Measurements from ENCODE around the gene SHFL. TPM values are rescaled to one million over a fixed set of nuclear protein-coding genes. Genes with fewer than 3 reads are reported as not detected.
A peak's percentile ranks its signal among the peaks of the same experiment; 100 is the strongest.

Gene SHFL
- total RNA-seq, 5 donors from 2014 or later (not counting 1 experiment from before 2014, with no cell fraction given): 75.5 to 116 (median 109) TPM

GRCh38 chr19:10091895-10092641 is 6.0 kb downstream of the SHFL start:
- ChIA-PET CTCF (no interaction called here), POLR2A (no interaction called here)
- Histone ChIP-seq H3K27ac (ENCODE audit: low read length) (no peak overlapping the region), H3K4me1 (ENCODE audit: control insufficient read depth in 1 of 2, extremely low read depth in 1 of 2, insufficient read depth in 2 of 2, low read length in 2 of 2) (peaks cover 4 to 25% of the 10 kb centered on the region in 2 experiments), H3K9me3 (no peaks in the 10 kb centered on the region), H3K4me3 (ENCODE audit: control insufficient read depth in 1 of 2, extremely low read depth in 1 of 2, low read length in 1 of 2) (no peak overlapping the region), H3K27me3 (replicated peaks in 1 of 2; ENCODE audit: control insufficient read depth in 2 of 2, extremely low read depth in 1 of 2, insufficient read depth in 2 of 2, low read length in 1 of 2) (no peaks in the 10 kb centered on the region), H3K36me3 (ENCODE audit: control insufficient read depth in 2 of 2, extremely low read depth in 1 of 2, insufficient read depth in 1 of 2, low read length in 1 of 2) (peaks cover 10 to 37% of the 10 kb centered on the region in 2 donors)
- Mint-ChIP-seq H3K9me3 (no peaks in the 10 kb centered on the region), H3K27me3 (no peaks in the 10 kb centered on the region), H3K36me3 (peaks cover 33% of the 10 kb centered on the region), H3K27ac (peak overlapping the region; percentile 16 to 53), H3K4me1 (peaks cover 15 to 23% (median 18%) of the 10 kb centered on the region in 3 donors), H3K4me3 (no peak overlapping the region)
- ATAC-seq (replicated peaks in 1 of 4) (no peak), DNase-seq (no peak)
- 93% methylated on average over 12 of the region's 13 CpGs for WGBS (ENCODE audit: insufficient coverage)

GRCh38 chr19:10092648-10093294 is 6.7 kb downstream of the SHFL start:
- POLR2A ChIA-PET: no interaction called here
- Mint-ChIP-seq H3K4me1 (peaks cover 12 to 20% (median 16%) of the 10 kb centered on the region in 3 donors), H3K27ac (peak overlapping the region in 1 of 2 donors; percentile 52), H3K9me3 (no peaks in the 10 kb centered on the region), H3K27me3 (no peaks in the 10 kb centered on the region), H3K4me3 (no peak overlapping the region), H3K36me3 (peaks cover 26% of the 10 kb centered on the region)
- CTCF ChIA-PET: no interaction called here
- Histone ChIP-seq H3K27me3 (replicated peaks in 1 of 2; ENCODE audit: control insufficient read depth in 2 of 2, extremely low read depth in 1 of 2, insufficient read depth in 2 of 2, low read length in 1 of 2) (no peaks in the 10 kb centered on the region), H3K9me3 (no peaks in the 10 kb centered on the region), H3K4me3 (ENCODE audit: control insufficient read depth in 1 of 2, extremely low read depth in 1 of 2, low read length in 1 of 2) (no peak overlapping the region), H3K4me1 (ENCODE audit: control insufficient read depth in 1 of 2, extremely low read depth in 1 of 2, insufficient read depth in 2 of 2, low read length in 2 of 2) (peaks cover 4 to 24% of the 10 kb centered on the region in 2 experiments), H3K36me3 (ENCODE audit: control insufficient read depth in 2 of 2, extremely low read depth in 1 of 2, insufficient read depth in 1 of 2, low read length in 1 of 2) (peaks cover 10 to 37% of the 10 kb centered on the region in 2 donors), H3K27ac (ENCODE audit: low read length) (no peak overlapping the region)
- WGBS (ENCODE audit: insufficient coverage): 90% methylated on average over 1 of the region's 9 CpGs
- no peak for ATAC-seq (replicated peaks in 1 of 4)
- DNase-seq: no peak

- no peaks in the 10 kb centered on the region for H3K9me3 ChIP-seq
- H3K9me3 Mint-ChIP-seq: no peaks in the 10 kb centered on the region
- ChIA-PET POLR2A (no interaction called here), CTCF (no interaction called here)
- DNase-seq: no peak
- H3K4me1 ChIP-seq (ENCODE audit: control insufficient read depth in 1 of 2, extremely low read depth in 1 of 2, insufficient read depth in 2 of 2, low read length in 2 of 2): peaks cover 4 to 31% of the 10 kb centered on the region in 2 experiments
- 94% methylated on average over 19 of the region's 22 CpGs for WGBS (ENCODE audit: insufficient coverage)
- H3K27me3 Mint-ChIP-seq: no peaks in the 10 kb centered on the region
- no peak for ATAC-seq (replicated peaks in 1 of 4)
- H3K27ac Mint-ChIP-seq: peak overlapping the region in 1 of 2 donors; percentile 52
- H3K4me3 ChIP-seq (ENCODE audit: control insufficient read depth in 1 of 2, extremely low read depth in 1 of 2, low read length in 1 of 2): no peak overlapping the region
- H3K27ac ChIP-seq (ENCODE audit: low read length): no peak overlapping the region
- no peak overlapping the region for H3K4me3 Mint-ChIP-seq
- H3K36me3 Mint-ChIP-seq: peaks cover 26% of the 10 kb centered on the region
- H3K27me3 ChIP-seq (replicated peaks in 1 of 2; ENCODE audit: control insufficient read depth in 2 of 2, extremely low read depth in 1 of 2, insufficient read depth in 2 of 2, low read length in 1 of 2): no peaks in the 10 kb centered on the region
- peaks cover 10 to 37% of the 10 kb centered on the region in 2 donors for H3K36me3 ChIP-seq (ENCODE audit: control insufficient read depth in 2 of 2, extremely low read depth in 1 of 2, insufficient read depth in 1 of 2, low read length in 1 of 2)
- peaks cover 14 to 25% (median 16%) of the 10 kb centered on the region in 3 donors for H3K4me1 Mint-ChIP-seq
Observed at GRCh38 chr19:10093295-10094186, 7.4 kb downstream of the SHFL start.

GRCh38 chr19:10095622-10095947 is 9.5 kb downstream of the SHFL start:
- H3K4me3 Mint-ChIP-seq: peak overlapping the region in 2 of 3 donors; percentile 26 to 30
- ChIA-PET POLR2A (no interaction called here), CTCF (interaction anchor here in 1 of 2 donors (0.6 to 1.6 kb wide), 9 partner anchors 9 to 104 kb away, joined by 3 to 16 read pairs (median 6); partner anchors contain the start of genes P2RY11 and PPAN)
- no peaks in the 10 kb centered on the region for H3K9me3 Mint-ChIP-seq
- WGBS (ENCODE audit: insufficient coverage): 68% methylated on average over 4 of the region's 7 CpGs
- H3K36me3 Mint-ChIP-seq: peaks cover 18% of the 10 kb centered on the region
- peak overlapping the region; percentile 30 for H3K27ac ChIP-seq (ENCODE audit: low read length)
- DNase-seq (no peak), ATAC-seq (replicated peaks in 1 of 4) (no peak)
- H3K36me3 ChIP-seq (ENCODE audit: control insufficient read depth in 2 of 2, extremely low read depth in 1 of 2, insufficient read depth in 1 of 2, low read length in 1 of 2): peaks cover 10 to 26% of the 10 kb centered on the region in 2 donors
- no peaks in the 10 kb centered on the region for H3K27me3 Mint-ChIP-seq
- no peaks in the 10 kb centered on the region for H3K9me3 ChIP-seq
- no peaks in the 10 kb centered on the region for H3K27me3 ChIP-seq (replicated peaks in 1 of 2; ENCODE audit: control insufficient read depth in 2 of 2, extremely low read depth in 1 of 2, insufficient read depth in 2 of 2, low read length in 1 of 2)
- peaks cover 10 to 51% of the 10 kb centered on the region in 2 experiments for H3K4me1 ChIP-seq (ENCODE audit: control insufficient read depth in 1 of 2, extremely low read depth in 1 of 2, insufficient read depth in 2 of 2, low read length in 2 of 2)
- peaks cover 27 to 37% (median 27%) of the 10 kb centered on the region in 3 donors for H3K4me1 Mint-ChIP-seq
- peak overlapping the region; percentile 43 to 64 for H3K27ac Mint-ChIP-seq
- H3K4me3 ChIP-seq (ENCODE audit: control insufficient read depth in 1 of 2, extremely low read depth in 1 of 2, low read length in 1 of 2): no peak overlapping the region

- H3K9me3 Mint-ChIP-seq: no peaks in the 10 kb centered on the region
- H3K27me3 Mint-ChIP-seq: no peaks in the 10 kb centered on the region
- H3K27me3 ChIP-seq (replicated peaks in 1 of 2; ENCODE audit: control insufficient read depth in 2 of 2, extremely low read depth in 1 of 2, insufficient read depth in 2 of 2, low read length in 1 of 2): no peaks in the 10 kb centered on the region
- ATAC-seq (replicated peaks in 1 of 4) (peak; percentile 89 to 91 (median 89)), DNase-seq (peak; percentile 72 to 96 (median 85))
- ChIA-PET CTCF (interaction anchor here in 1 of 2 donors (0.6 to 1.6 kb wide), 10 partner anchors 8 to 154 kb away, joined by 3 to 16 read pairs (median 6); partner anchors contain the start of genes P2RY11 and PPAN), POLR2A (interaction anchor here in 1 of 2 donors (0.6 kb wide), 1 partner anchor 46 kb away, joined by 5 read pairs; no protein-coding TSS in a partner anchor)
- peak overlapping the region; percentile 23 to 41 for H3K4me3 ChIP-seq (ENCODE audit: control insufficient read depth in 1 of 2, extremely low read depth in 1 of 2, low read length in 1 of 2)
- peak overlapping the region; percentile 36 to 71 for H3K27ac Mint-ChIP-seq
- 2% methylated on average over 92 of the region's 97 CpGs for WGBS (ENCODE audit: insufficient coverage)
- no peaks in the 10 kb centered on the region for H3K9me3 ChIP-seq
- peaks cover 18% of the 10 kb centered on the region for H3K36me3 Mint-ChIP-seq
- H3K36me3 ChIP-seq (ENCODE audit: control insufficient read depth in 2 of 2, extremely low read depth in 1 of 2, insufficient read depth in 1 of 2, low read length in 1 of 2): peaks cover 9 to 23% of the 10 kb centered on the region in 2 donors
- H3K4me1 Mint-ChIP-seq: peaks cover 27 to 38% (median 30%) of the 10 kb centered on the region in 3 donors
- H3K4me3 Mint-ChIP-seq: peak overlapping the region; percentile 46 to 68 (median 59)
- peak overlapping the region; percentile 66 for H3K27ac ChIP-seq (ENCODE audit: low read length)
- peaks cover 10 to 54% of the 10 kb centered on the region in 2 experiments for H3K4me1 ChIP-seq (ENCODE audit: control insufficient read depth in 1 of 2, extremely low read depth in 1 of 2, insufficient read depth in 2 of 2, low read length in 2 of 2)
Observed at GRCh38 chr19:10095948-10096614, 10.0 kb downstream of the SHFL start.
